Gastrocnemius medialis (tissue), 4 donors: Measurements from ENCODE around the gene CDH16. TPM values are rescaled to one million over a fixed set of nuclear protein-coding genes. Genes with fewer than 3 reads are reported as not detected.

ENCODE experiments used
- ATAC-seq, 2 donors: fragments of 150-250 bp; one replicate each; pipeline ENCODE4 v1.9.1; 2016
- DNase-seq, 2 donors: peaks; one replicate each; pipeline ENCODE4 v3.0.0-alpha.2; 2019
- H3K27ac ChIP-seq, 4 donors: fragments of 200-600 bp; sonication (generic); 1 replicate in 1 of 4; 2 replicates in 3 of 4; pipeline ENCODE4 v1.5.1; 2016 to 2018; ENCODE audit warnings: mild to moderate bottlenecking in 2 of 4, moderate library complexity in 1 of 4
- H3K27me3 ChIP-seq, 3 donors: fragments of 200-600 bp; sonication (generic) in 2 of 3; 1 replicate in 1 of 3; 2 replicates in 2 of 3; pipeline versions ENCODE4 v1.5.1 to v1.6.0; 2016 to 2019; ENCODE audit warnings: mild to moderate bottlenecking in 1 of 3, moderate library complexity in 1 of 3
- H3K36me3 ChIP-seq, 2 donors: fragments of 200-600 bp; sonication (generic) in 1 of 2; one replicate each; pipeline ENCODE4 v1.5.1; 2017 to 2018
- H3K4me1 ChIP-seq, 2 donors: fragments of 200-600 bp; sonication (generic) in 1 of 2; one replicate each; pipeline ENCODE4 v1.5.1; 2016 to 2017; ENCODE audit warnings: mild to moderate bottlenecking in 2 of 2
- H3K4me3 ChIP-seq, 4 donors: fragments of 200-600 bp; sonication (generic) in 3 of 4; 1 replicate in 1 of 4; 2 replicates in 3 of 4; pipeline ENCODE4 v1.5.1; 2016 to 2019; ENCODE audit warnings: mild to moderate bottlenecking in 2 of 4
- H3K9me3 ChIP-seq, 3 donors: fragments of 200-600 bp; sonication (generic) in 2 of 3; 1 replicate in 1 of 3; 2 replicates in 2 of 3; pipeline ENCODE4 v1.5.1; 2016 to 2019
- CTCF ChIP-seq, 5 experiments: fragments of 450-650 bp in 3 of 5; fragments of 200-600 bp in 2 of 5; sonication (generic) in 2 of 5; IDR thresholded peaks in 4 of 5; conservative IDR thresholded peaks in 1 of 5; 1 replicate in 4 of 5; 2 replicates in 1 of 5; pipeline ENCODE4 v1.5.1; 2016 to 2019; ENCODE audit warnings: antibody characterized with exemption in 5 of 5, mild to moderate bottlenecking in 3 of 5, moderate library complexity in 3 of 5
- POLR2A ChIP-seq, 2 donors: fragments of 450-650 bp; IDR thresholded peaks; one replicate each; pipeline ENCODE4 v1.6.1; 2017; ENCODE audit warnings: antibody characterized with exemption in 2 of 2, mild to moderate bottlenecking in 2 of 2, moderate library complexity in 2 of 2
- in situ Hi-C, 4 donors: fragments of 200-750 bp; cut with MboI; loops; one replicate each; pipeline versions ENCODE4 v1.15.0 to v1.8.0; 2017; ENCODE audit warnings: low sequenced_read_pairs in 4 of 4
- intact Hi-C: fragments of 100-400 bp; cut with DNase I; formaldehyde crosslinking; loops from one replicate; pipeline ENCODE4 v1.15.1; 2023; ENCODE audit warnings: low total_unique reads
- total RNA-seq, 4 donors: library from RNA; depleted of rRNA; stranded (reverse); fragments of >200 nt; gene quantifications; one replicate each; pipeline versions ENCODE4 v1.1.0 to v1.2.3, GENCODE V29; 2016

CDH16 gene
- total RNA-seq, 4 donors from 2014 or later = 0.10 to 0.87 (median 0.16) TPM; not detected in 1

GRCh38 chr16:66911112-66911511, 7.6 kb downstream of the CDH16 start:
- in situ Hi-C loops = no loop called here
- TF ChIP-seq POLR2A (IDR thresholded peaks at IDR 0.05) = no peak
- TF ChIP-seq CTCF (IDR thresholded peaks at IDR 0.05 in 4 of 5, conservative IDR thresholded peaks at IDR 0.05 in 1 of 5) = no peak
- DNase-seq = no peak
- no peaks in the 10 kb centered on the region for H3K27me3 ChIP-seq
- H3K27ac ChIP-seq = no peak overlapping the region
- ATAC-seq = no peak
- no peaks in the 10 kb centered on the region for H3K36me3 ChIP-seq
- no peak overlapping the region for H3K4me3 ChIP-seq
- H3K4me1 ChIP-seq = no peaks in the 10 kb centered on the region
- H3K9me3 ChIP-seq = no peaks in the 10 kb centered on the region
- intact Hi-C loops = no loop called here

- no peak for ATAC-seq
- DNase-seq = no peak
Measured at GRCh38 chr16:66910175-66910940, 8.3 kb downstream of the CDH16 start.

GRCh38 chr16:66908762-66909559, 9.7 kb downstream of the CDH16 start:
- no peak overlapping the region for H3K27ac ChIP-seq
- peaks cover 13 to 17% of the 10 kb centered on the region in 2 donors for H3K4me1 ChIP-seq
- no peak for DNase-seq
- ATAC-seq = no peak
- no peaks in the 10 kb centered on the region for H3K27me3 ChIP-seq
- no peak for TF ChIP-seq POLR2A (IDR thresholded peaks at IDR 0.05)
- TF ChIP-seq CTCF (IDR thresholded peaks at IDR 0.05 in 4 of 5, conservative IDR thresholded peaks at IDR 0.05 in 1 of 5) = no peak
- H3K4me3 ChIP-seq = no peak overlapping the region
- intact Hi-C loops (no loop called here), in situ Hi-C loops (no loop called here)
- H3K9me3 ChIP-seq = no peaks in the 10 kb centered on the region
- no peaks in the 10 kb centered on the region for H3K36me3 ChIP-seq

More at GRCh38 chr16:66910175-66910940, 8.3 kb downstream of the CDH16 start:
- H3K27me3 ChIP-seq = no peaks in the 10 kb centered on the region
- no peak for TF ChIP-seq POLR2A (IDR thresholded peaks at IDR 0.05)
- TF ChIP-seq CTCF (IDR thresholded peaks at IDR 0.05 in 4 of 5, conservative IDR thresholded peaks at IDR 0.05 in 1 of 5) = no peak
- H3K36me3 ChIP-seq = no peaks in the 10 kb centered on the region
- peaks cover 1 to 3% of the 10 kb centered on the region in 2 donors for H3K4me1 ChIP-seq
- no peaks in the 10 kb centered on the region for H3K9me3 ChIP-seq
- no peak overlapping the region for H3K4me3 ChIP-seq
- intact Hi-C loops = no loop called here
- in situ Hi-C loops = no loop called here
- no peak overlapping the region for H3K27ac ChIP-seq

GRCh38 chr16:66908116-66908515, 10.6 kb downstream of the CDH16 start:
- DNase-seq (no peak), ATAC-seq (no peak)
- Histone ChIP-seq H3K27me3 (no peaks in the 10 kb centered on the region), H3K27ac (no peak overlapping the region), H3K4me3 (no peak overlapping the region), H3K4me1 (peaks cover 21 to 25% of the 10 kb centered on the region in 2 donors), H3K36me3 (no peaks in the 10 kb centered on the region), H3K9me3 (no peaks in the 10 kb centered on the region)
- in situ Hi-C loops (no loop called here), intact Hi-C loops (no loop called here)
- TF ChIP-seq POLR2A (IDR thresholded peaks at IDR 0.05) (no peak), CTCF (IDR thresholded peaks at IDR 0.05 in 4 of 5, conservative IDR thresholded peaks at IDR 0.05 in 1 of 5) (no peak)
